Activated T-cell treated with anti-CD3 and anti-CD28 coated beads, Interleukin-2, amount 50 U/mL, for 4 hours (primary cell): ENCODE results near the gene ARHGEF4. TPM values are rescaled to one million over a fixed set of nuclear protein-coding genes. Genes with fewer than 3 reads are reported as not detected.
"Not testable (repeated sequence)": the region's sequence is repeated elsewhere in the genome, so short reads cannot be mapped to it uniquely, and the experiment has no call there.

Experiments used
- ATAC-seq, 2 donors: fragments of 200-7000 bp; cut with Tn5 transposase; one replicate each; pipeline ENCODE4 v1.10.0; 2021
- DNase-seq: peaks from one replicate; pipeline ENCODE4 v3.0.0-alpha.2; 2020
- H3K27me3 Mint-ChIP-seq: one replicate; pipeline ENCODE4 v1.8.0; 2021; ENCODE audit warnings: low read depth, mixed read lengths
- H3K36me3 Mint-ChIP-seq: one replicate; pipeline ENCODE4 v1.8.0; 2022; ENCODE audit warnings: mixed read lengths; ENCODE audit not compliant: insufficient read depth
- H3K4me1 Mint-ChIP-seq: one replicate; pipeline ENCODE4 v1.8.0; 2021; ENCODE audit warnings: low read depth, mixed read lengths
- H3K4me3 Mint-ChIP-seq: one replicate; pipeline ENCODE4 v1.8.0; 2021; ENCODE audit warnings: mild to moderate bottlenecking, moderate library complexity, mixed read lengths
- H3K9me3 Mint-ChIP-seq: one replicate; pipeline ENCODE4 v1.8.0; 2021; ENCODE audit warnings: mixed read lengths
- total RNA-seq, 3 donors: library from RNA; stranded (reverse); gene quantifications; one replicate each; pipeline ENCODE4 v1.2.1, GENCODE V29; 2021

The ARHGEF4 gene
- total RNA-seq, 3 donors from 2014 or later: 0.43 to 0.84 (median 0.58) TPM

DNA sequence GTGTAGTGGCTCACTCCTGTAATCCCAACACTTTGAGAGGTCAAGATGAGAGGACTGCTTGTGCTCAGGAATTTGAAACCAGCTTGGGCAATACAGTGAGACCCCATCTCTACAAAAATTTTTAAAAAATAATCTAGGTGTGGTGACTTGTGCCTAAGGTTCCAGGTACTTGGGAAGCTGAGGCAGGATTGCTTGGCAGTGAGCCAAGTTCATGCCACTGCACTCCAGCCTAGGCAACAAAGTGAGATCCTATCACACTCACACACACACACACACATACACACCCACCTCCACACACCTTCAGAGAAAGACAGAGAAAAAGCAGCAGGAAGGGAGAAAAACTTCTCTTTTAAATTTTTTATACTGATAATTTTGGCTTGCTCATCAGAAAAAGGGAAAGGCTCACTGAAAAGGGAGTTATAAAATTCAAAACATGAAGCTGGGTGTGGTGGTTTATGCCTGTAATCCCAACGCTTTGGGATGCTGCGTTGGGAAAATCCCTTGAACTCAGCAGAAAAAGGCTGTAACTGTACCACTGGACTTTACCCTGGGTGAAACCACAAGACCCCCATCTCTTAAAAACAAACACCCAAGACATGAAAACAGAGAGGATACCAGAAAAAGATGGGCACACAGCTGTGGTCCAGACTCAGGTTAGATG lies 230.9 kb downstream of the ARHGEF4 start:
- ATAC-seq: no peak
- Mint-ChIP-seq H3K4me3 (no peak overlapping the region), H3K4me1 (peaks cover 28% of the 10 kb centered on the region), H3K9me3 (no peaks in the 10 kb centered on the region), H3K27me3 (no peaks in the 10 kb centered on the region), H3K36me3 (peaks cover 30% of the 10 kb centered on the region)
- no peak for DNase-seq

GRCh38 chr2:131068172-131068571 lies 231.5 kb downstream of the ARHGEF4 start:
- ATAC-seq, H3K9me3 Mint-ChIP-seq, DNase-seq, H3K27me3 Mint-ChIP-seq, H3K4me3 Mint-ChIP-seq: not testable (repeated sequence)
- peaks cover 30% of the 10 kb centered on the region for H3K36me3 Mint-ChIP-seq
- peaks cover 28% of the 10 kb centered on the region for H3K4me1 Mint-ChIP-seq

GRCh38 chr2:131075578-131075977 lies 238.9 kb downstream of the ARHGEF4 start:
- peaks cover 33% of the 10 kb centered on the region for H3K4me1 Mint-ChIP-seq
- not testable (repeated sequence) for H3K9me3 Mint-ChIP-seq, H3K4me3 Mint-ChIP-seq, H3K27me3 Mint-ChIP-seq, ATAC-seq, DNase-seq
- H3K36me3 Mint-ChIP-seq: peaks cover 40% of the 10 kb centered on the region

DNA sequence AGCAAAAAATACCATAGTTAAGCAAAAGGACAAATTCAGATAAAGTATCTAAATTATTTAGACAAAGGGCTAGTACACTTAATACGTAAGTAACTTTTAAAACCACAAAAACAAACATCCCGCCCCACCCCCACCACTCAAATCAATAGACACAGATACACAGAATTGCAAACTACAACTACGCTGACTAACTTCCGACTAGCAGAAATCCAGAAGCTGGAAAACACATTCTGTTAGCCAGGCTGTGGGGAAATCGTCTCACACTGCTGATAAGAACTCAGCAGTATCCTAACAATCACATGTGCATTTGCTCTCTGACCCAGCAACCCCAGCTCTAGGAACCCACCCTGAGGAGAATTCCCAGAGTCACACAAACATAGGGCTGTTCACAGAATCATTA lies 240.0 kb downstream of the ARHGEF4 start:
- Mint-ChIP-seq H3K36me3 (peaks cover 46% of the 10 kb centered on the region), H3K4me1 (peaks cover 37% of the 10 kb centered on the region)
- DNase-seq: no peak

DNA sequence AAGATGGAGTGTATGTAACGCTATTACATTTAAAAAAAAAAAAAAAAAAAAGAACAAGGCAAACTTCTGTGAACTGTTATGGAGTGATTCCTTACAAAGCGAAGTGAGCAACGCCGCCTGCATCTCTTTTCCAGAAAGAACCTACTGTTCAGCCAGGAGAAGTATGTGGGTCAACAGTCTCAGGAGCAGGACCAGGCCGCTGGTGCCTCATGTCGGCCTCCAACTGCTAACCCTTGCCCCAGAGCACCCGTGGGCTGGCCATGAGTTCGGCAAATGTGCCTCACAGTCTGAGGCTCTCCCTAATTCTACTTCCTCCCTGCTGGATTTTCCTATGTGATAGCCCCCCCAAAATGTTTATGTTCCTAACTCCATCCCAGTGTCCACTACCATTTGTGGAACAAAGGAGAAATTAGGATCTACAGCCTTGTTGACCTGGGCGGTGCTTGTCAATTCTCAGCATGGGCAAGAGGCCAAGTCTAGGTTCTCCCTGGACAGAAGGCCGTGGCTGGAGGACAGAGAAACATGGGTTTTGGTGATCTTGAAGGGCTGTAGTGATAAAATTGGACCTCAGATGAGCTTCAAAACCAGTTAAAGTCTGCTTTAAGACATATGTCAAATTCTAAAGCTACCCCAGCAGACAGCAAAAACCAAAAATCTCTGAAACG lies 240.6 kb downstream of the ARHGEF4 start:
- H3K9me3 Mint-ChIP-seq: no peaks in the 10 kb centered on the region
- peaks cover 48% of the 10 kb centered on the region for H3K36me3 Mint-ChIP-seq
- no peak for DNase-seq
- no peaks in the 10 kb centered on the region for H3K27me3 Mint-ChIP-seq
- H3K4me3 Mint-ChIP-seq: no peak overlapping the region
- peaks cover 41% of the 10 kb centered on the region for H3K4me1 Mint-ChIP-seq
- no peak for ATAC-seq

More for the DNA sequence above, 240.0 kb downstream of the ARHGEF4 start:
- Mint-ChIP-seq H3K9me3 (no peaks in the 10 kb centered on the region), H3K27me3 (no peaks in the 10 kb centered on the region), H3K4me3 (no peak overlapping the region)
- ATAC-seq: no peak

- no peak for ATAC-seq
- Mint-ChIP-seq H3K36me3 (peaks cover 51% of the 10 kb centered on the region), H3K27me3 (no peaks in the 10 kb centered on the region), H3K4me1 (peaks cover 44% of the 10 kb centered on the region), H3K4me3 (no peak overlapping the region), H3K9me3 (no peaks in the 10 kb centered on the region)
- DNase-seq: no peak
Observed at GRCh38 chr2:131077966-131078365, 241.3 kb downstream of the ARHGEF4 start.

GRCh38 chr2:131079931-131080330 lies 243.2 kb downstream of the ARHGEF4 start:
- H3K27me3 Mint-ChIP-seq, DNase-seq, H3K4me3 Mint-ChIP-seq, H3K9me3 Mint-ChIP-seq, ATAC-seq: not testable (repeated sequence)
- Mint-ChIP-seq H3K4me1 (peaks cover 41% of the 10 kb centered on the region), H3K36me3 (peaks cover 49% of the 10 kb centered on the region)

GRCh38 chr2:131081190-131081589 lies 244.5 kb downstream of the ARHGEF4 start:
- H3K4me1 Mint-ChIP-seq: peaks cover 46% of the 10 kb centered on the region
- peaks cover 44% of the 10 kb centered on the region for H3K36me3 Mint-ChIP-seq
- ATAC-seq (no peak), DNase-seq (no peak)
- no peak overlapping the region for H3K4me3 Mint-ChIP-seq
- H3K9me3 Mint-ChIP-seq: no peaks in the 10 kb centered on the region
- no peaks in the 10 kb centered on the region for H3K27me3 Mint-ChIP-seq

DNA sequence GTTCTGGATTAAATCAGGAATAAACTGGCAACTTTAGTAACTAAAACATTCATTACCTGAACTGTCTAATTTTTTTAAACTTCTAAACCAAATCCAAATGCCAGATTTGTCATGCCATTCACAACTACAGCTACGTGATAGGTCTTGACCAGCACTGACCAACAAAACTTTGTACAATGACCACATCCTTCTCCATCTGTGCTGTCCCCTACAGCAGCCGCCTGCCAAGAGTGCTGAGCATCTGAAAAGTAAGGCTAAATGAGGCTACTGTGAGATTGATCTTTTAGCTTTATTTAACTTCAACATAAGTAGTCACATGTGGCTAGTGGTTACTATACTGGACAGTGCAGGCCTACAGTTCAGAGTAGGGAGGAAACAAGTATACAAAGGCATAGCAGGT lies 248.9 kb downstream of the ARHGEF4 start:
- peaks cover 38% of the 10 kb centered on the region for H3K36me3 Mint-ChIP-seq
- peaks cover 46% of the 10 kb centered on the region for H3K4me1 Mint-ChIP-seq

DNA sequence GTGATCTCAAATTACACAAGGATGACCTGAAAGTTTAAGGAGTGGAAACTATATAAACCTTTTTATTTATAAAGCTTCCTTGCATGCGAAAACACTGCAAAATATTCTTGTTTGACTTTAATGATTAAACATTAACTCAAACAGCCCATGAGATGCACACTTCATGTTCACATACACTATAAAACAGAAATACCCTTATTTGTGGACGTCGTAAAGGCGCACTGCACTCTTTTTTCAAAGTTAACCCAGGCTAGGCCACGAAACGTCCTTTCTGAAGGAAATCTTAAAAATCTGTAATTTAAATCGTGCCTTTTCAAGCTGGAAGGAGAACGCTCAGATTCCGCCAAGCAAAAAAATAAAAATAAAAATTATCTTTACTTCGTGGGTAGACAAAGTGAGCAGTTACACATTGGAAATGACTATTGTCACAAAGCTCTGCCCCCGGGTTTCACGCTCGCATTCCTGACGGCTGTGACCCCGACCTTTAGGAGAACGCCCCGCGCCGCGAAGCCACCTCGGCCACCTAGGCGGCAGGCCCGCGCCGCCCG lies 255.8 kb downstream of the ARHGEF4 start:
- Mint-ChIP-seq H3K4me3 (peak overlapping the region; percentile 85), H3K36me3 (peaks cover 8% of the 10 kb centered on the region), H3K9me3 (no peaks in the 10 kb centered on the region), H3K4me1 (peaks cover 25% of the 10 kb centered on the region), H3K27me3 (no peaks in the 10 kb centered on the region)
- ATAC-seq: peak in 1 of 2 donors; percentile 30
- peak; percentile 16 for DNase-seq

More for the DNA sequence above, 248.9 kb downstream of the ARHGEF4 start:
- no peaks in the 10 kb centered on the region for H3K27me3 Mint-ChIP-seq
- H3K4me3 Mint-ChIP-seq: no peak overlapping the region
- no peaks in the 10 kb centered on the region for H3K9me3 Mint-ChIP-seq
- ATAC-seq (no peak), DNase-seq (no peak)

- H3K4me1 Mint-ChIP-seq: peaks cover 21% of the 10 kb centered on the region
- H3K4me3 Mint-ChIP-seq: peak within 1 kb of the TSS; percentile 93
Observed at GRCh38 chr2:131093006-131093695, 256.4 kb downstream of the ARHGEF4 start, which contains the start of gene FAM168B. FAM168B (minus strand) TSS chr2:131093460; CDS start chr2:131082646, 10,814 bp downstream.

GRCh38 chr2:131093696-131094462 lies 257.2 kb downstream of the ARHGEF4 start:
- Mint-ChIP-seq H3K4me3 (peak overlapping the region; percentile 93), H3K9me3 (no peaks in the 10 kb centered on the region), H3K4me1 (peaks cover 19% of the 10 kb centered on the region), H3K36me3 (peaks cover under 1% of the 10 kb centered on the region), H3K27me3 (no peaks in the 10 kb centered on the region)
- ATAC-seq (peak; percentile 78 to 80), DNase-seq (no peak)

More at GRCh38 chr2:131093006-131093695, 256.4 kb downstream of the ARHGEF4 start, which contains the start of gene FAM168B:
- Mint-ChIP-seq H3K36me3 (peaks cover 5% of the 10 kb centered on the region), H3K27me3 (no peaks in the 10 kb centered on the region), H3K9me3 (no peaks in the 10 kb centered on the region)
- ATAC-seq: peak; percentile 91 to 92
- peak; percentile 84 for DNase-seq

DNA sequence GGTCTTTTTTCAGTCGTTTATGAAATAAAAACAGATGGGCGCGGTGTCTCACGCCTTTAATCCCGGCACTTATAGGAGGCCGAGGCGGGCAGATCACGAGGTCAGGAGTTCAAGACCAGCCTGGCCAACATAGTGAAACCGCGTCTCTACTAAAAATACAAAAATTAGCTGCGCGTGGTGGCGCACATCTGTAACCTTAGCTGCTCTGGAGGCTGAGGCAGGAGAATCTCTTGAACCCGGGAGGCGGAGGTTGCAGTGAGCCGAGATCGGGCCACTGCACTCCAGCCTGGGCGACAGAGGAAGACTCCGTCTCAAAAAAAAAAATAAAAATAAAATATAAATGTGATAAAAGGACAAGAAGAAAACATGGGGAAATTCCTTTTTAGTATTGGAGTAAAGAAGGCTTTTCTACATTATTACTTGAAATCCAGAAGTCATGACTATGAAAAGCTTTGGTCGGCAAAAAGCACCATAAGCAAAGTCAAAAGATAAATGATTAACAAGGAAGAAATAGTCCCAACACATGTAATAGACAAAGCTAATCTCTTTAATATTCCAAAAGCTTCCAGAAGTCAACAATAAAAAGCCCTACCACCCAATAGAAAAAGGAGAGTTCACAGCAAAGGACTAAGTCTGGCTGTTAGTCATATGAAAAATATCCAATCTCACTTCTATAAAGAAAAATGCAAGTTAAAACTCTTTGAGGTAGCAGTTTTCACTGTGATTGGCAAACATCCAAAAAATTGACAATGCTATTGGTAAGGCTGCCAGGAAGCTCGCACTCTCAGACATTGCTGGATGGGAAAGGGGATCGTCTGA lies 258.0 kb downstream of the ARHGEF4 start:
- ATAC-seq: no peak
- H3K27me3 Mint-ChIP-seq: no peaks in the 10 kb centered on the region

More for the DNA sequence above, 258.0 kb downstream of the ARHGEF4 start:
- no peaks in the 10 kb centered on the region for H3K36me3 Mint-ChIP-seq
- peaks cover 15% of the 10 kb centered on the region for H3K4me1 Mint-ChIP-seq
- peak overlapping the region; percentile 93 for H3K4me3 Mint-ChIP-seq
- DNase-seq: no peak
- H3K9me3 Mint-ChIP-seq: no peaks in the 10 kb centered on the region
